ENCODE measurements around the gene XPA.
"Not testable (repeated sequence)": the region's sequence is repeated elsewhere in the genome, so short reads cannot be mapped to it uniquely, and the experiment has no call there.

XPA gene

DNA sequence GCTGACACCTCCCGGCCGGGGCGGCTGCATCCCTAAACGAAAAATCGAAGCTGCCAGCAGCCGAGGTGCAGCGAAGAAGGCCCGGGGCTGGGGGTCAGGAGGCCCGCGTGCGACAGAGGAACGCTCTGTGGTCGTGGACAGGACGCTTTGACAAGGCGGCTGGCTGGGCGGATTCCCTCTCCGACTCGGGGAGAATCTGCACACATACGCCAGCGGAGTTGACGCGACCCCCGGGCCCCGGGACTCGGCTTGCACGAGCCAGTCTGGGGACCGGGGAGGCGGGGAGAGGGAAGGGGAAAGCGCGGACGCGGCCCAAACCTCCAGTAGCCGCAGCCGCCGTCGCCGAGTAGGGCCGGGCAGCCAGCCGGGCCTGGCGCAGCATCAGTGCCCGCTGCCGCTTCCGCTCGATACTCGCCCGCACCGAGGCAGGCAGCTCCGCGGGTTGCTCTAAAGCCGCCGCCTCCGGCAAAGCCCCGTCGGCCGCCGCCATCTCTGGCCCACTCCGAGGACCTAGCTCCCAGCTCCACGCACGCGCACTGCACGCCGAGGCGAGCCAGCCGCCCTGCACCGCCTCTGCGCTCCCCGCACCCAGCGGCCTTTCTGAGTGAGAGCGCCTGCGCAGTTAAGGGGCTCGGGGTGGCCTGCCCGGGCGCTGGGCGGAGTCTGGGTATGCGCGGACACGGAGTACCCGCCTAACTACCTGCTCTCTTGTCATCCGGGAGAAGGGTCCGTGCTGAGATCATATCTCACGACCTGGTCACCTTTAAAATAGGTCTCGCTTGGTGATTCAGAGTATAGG, at the start of gene XPA:
TSS of gene XPA (minus strand) at position 538 of the 799 bp plus-strand sequence. CDS start at position 490, 48 bp downstream.
- DNase-seq (ENCODE audit: low read depth in 2 of 2, low spot score in 1 of 2) = peak; percentile 92 to 96

DNA sequence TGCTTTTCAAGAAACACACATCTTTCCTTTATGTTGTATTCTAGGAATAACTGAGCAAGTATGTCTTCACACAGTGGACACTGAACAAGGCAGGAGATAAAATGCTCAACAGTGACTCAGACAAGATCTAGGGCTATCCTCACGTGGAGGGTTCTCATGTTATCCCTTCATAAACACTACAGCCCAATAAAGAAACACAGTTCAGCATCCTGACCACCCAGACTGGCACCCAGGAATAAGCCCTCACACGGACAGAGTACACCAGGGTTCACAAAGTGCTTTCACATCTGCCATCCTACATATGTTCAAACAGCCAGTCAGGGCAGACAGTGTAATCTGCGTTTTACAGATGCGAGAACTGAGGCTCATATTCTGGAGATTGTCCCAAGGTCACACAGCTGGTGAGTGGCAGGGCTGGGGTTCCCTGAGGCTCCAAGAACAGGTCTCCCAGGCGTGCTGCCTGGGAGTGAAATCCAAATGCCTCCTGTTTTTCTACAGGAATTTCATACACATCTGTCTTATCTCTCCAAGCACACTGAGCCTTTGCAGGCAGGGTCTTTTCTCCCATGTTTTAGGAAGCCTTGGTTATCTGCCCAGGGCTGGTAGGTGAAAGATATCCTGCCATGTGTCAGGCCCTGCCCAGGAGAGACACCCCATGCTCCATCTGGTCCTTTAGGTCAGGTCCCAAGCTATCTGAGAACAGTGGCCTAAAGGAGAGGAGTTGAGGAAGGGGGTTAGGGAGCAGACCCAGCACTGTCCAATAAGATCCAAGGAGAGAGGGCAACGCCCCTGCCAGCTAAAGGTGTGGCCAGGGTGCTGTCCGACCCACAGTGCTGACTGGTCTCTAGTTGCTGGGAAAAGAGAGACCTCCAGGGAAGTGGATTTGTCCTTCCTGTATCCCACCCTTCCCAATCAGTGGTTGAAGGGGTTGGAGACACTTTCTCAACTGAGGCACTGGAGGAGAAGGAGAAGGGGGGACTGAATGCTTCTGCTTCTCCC, 47.9 kb upstream of the XPA start:
- no peak for DNase-seq (ENCODE audit: low read depth in 2 of 2, low spot score in 1 of 2)

DNA sequence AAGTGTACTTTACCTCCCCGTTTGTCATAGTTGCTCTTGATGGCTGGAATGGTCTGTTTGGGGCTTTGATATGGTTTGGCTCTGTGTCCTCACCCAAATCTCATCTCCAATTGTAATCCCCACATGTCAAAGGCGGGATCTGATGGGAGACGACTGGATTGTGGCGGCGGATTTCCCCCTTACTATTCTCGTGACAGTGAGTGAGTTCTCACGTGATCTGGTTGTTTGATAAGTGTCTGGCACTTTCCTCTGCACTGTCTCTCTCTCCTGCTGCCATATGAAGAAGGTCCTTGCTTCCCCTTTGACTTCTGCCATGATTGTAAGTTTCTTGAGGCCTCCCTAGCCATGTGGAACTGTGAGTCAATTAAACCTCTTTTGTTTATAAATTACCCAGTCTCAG, 46.9 kb upstream of the XPA start:
- DNase-seq (ENCODE audit: low read depth in 2 of 2, low spot score in 1 of 2) = not testable (repeated sequence)

DNA sequence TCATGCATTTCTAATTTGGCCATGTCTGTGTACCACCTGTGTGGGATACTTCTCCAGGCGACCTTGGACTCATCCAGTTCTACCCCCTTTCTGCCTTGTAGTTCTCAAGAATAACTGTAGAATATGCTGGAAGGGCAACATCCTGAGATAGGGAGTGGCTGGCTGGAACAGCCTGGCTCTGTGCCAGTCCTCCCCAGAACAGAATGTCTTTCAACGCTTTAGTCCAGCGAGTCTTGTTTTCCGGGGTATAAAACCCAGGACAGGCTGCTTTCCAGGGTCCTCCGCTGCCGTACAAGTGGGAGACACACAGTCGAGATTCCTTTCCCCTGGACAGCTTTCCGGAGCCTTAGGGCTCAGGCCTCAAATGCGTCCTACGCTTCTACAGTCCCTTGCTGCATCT, 45.4 kb upstream of the XPA start:
- no peak for DNase-seq (ENCODE audit: low read depth in 2 of 2, low spot score in 1 of 2)

DNA sequence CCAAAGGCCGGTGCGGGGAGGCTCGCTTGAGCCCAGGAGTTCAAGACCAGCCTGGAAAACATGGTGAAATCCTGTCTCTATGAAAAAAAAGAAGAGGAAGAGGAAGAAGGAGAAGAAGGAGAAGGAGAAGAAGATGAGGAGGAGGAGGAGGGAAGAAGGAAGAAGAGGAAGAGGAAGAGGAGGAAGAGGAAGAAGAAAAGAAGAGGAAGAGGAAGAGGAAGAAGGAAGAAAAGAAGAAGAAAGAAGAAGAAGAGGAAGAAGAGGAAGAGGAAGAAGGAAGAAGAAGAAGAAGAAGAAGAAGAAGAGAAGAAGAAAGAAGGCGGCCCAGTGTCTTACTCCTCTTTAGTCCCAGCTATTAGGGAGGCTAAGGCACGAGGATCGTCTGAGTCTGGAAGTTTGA, 44.8 kb upstream of the XPA start:
- no peak for DNase-seq (ENCODE audit: low read depth in 2 of 2, low spot score in 1 of 2)

DNA sequence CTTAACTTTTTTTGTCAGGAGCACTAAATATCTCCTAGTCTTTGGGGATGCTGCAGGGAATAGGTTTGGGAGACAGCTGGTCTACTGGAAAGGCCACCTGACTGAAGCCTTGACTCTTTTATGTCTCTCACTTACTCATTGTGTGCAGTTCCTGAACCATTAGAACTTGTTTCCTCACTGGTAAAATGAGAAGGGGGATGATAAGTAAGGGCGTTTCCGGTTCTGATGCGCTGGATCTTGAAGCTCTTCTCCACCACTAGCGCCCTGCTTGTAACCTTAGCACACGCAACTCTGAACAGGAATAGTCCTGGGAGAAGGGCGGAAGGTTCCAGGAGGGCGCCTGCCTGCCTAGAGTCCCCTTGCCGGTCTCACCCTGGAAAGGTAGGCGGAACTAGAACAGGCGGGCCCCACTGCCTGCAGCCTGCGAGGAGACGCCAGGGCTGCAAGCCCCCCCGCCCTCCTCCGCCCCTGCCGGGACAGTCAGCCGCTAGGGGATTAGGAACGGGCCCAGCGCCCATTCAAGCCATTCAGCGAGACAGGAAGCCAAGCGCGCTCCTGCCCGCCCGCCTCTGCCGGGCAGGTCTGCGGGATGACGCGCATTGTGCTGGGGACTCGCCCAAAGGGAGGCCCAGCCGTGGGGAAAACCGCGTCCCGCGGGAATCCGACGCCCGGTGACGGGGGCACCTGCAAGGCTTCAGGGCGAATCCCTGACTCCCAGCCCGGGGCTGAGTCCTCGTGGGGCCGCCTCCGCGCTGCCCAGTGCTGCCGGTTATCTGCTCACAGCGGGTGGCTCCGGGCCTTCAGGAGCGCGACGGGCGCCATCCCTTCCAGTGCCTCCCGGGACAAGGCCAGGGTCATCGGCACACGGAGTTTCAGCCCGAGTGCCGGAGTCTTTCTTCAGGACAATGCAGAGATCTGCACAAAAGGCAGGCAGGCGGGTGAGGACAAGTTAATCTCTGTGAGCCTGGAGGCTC, 44.0 kb upstream of the XPA start:
- no peak for DNase-seq (ENCODE audit: low read depth in 2 of 2, low spot score in 1 of 2)

DNA sequence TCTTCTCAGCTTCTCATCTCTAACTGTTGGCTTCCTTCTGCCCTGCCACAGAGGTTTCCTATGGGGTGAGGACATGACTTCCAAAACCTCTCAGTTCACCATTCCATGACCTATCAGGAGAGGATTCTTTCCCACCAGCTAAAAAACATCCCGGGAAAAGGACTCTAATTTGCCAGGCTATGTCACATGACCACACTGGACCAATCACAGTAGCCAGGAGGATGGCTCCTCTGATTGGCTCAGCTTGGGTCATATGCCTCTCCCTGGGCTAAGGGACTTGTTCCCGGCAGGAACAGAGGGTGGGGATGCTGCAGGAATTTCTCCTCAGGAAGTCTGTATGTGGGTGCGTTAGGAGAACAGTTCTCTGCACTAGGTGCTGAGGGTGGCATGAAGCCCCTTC, 40.3 kb upstream of the XPA start:
- no peak for DNase-seq (ENCODE audit: low read depth in 2 of 2, low spot score in 1 of 2)

DNA sequence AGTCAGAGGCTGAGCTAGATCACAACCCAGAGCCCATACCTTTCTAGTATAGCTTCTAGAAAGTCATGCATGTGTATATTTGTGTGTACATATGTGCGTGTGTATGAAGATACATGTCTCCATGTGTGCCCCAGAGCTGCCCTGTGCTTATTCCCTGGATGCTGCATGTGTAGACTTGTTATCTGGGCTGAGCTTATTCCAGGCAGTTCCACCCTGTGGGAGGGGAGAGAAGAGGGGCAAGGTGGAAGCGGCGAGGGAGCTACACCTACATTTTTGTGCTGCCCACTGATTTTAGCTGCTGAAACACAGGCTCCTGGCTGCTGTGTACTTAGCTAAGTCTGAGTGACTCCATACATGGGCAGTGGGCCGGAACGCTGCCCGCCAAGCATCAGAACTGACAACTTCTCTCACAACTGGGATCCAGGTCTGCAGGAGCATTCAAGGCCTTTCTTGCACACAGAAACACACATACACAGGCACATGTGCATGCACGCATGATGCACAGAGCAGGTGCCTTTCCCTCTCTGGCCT, 38.0 kb upstream of the XPA start:
- DNase-seq (ENCODE audit: low read depth in 2 of 2, low spot score in 1 of 2) = no peak

DNA sequence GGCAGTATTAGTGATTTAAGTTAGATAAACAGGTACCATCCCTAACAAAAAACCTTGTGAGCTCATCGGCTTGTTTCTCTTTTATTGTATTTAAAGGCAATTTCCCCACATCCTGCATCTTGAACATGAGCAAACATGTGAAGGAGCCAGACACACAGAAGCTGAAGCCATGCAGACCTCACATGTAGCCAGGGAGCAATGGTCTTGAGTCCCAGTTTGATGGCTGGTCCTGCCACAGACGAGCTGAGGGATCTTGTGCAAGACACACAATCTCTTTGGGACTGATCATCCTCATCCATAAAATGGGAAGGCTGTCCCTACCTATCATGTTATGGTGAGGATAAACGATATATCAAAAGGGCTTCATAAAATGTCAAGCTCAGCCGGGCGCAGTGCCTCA, 29.6 kb upstream of the XPA start:
- no peak for DNase-seq (ENCODE audit: low read depth in 2 of 2, low spot score in 1 of 2)

DNA sequence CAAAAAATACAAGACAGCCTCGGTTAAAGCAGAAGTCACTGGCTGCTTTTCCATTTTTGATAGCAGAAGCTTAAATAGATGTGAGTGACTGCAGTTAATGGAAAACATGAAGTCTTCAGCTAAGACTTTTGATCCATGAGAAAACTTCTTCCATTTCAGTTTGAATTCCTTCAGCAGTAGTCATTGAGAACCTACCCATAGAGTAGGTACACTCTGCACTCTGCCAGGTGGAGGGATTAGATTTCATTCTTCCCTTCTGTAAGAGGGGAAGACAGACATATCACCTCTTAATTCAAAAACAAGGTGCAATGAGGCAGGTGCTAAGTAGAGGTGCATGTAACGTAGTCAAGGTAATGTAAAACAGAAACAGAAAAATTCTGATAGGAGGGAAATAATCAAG, 26.7 kb upstream of the XPA start:
- DNase-seq (ENCODE audit: low read depth in 2 of 2, low spot score in 1 of 2) = no peak

DNA sequence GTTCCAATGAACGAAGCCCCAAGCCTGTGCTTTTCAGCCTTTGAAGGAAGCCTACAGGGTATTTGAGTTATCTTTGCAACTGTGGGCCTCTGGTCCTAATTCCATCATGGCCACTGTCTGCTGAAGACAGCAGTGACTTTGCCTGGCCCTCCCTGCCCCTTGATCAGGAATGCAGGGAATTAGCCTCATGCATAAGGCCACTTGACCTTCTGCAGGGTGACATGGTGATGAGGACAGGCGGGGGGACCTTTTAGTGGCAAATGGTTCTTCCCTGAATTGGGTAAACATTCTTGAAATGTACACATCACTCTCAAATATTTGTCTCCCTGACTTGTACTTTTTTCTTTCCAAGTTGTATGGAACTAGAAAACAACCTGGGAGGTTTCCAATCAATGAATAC, 25.2 kb upstream of the XPA start:
- DNase-seq (ENCODE audit: low read depth in 2 of 2, low spot score in 1 of 2) = no peak

DNA sequence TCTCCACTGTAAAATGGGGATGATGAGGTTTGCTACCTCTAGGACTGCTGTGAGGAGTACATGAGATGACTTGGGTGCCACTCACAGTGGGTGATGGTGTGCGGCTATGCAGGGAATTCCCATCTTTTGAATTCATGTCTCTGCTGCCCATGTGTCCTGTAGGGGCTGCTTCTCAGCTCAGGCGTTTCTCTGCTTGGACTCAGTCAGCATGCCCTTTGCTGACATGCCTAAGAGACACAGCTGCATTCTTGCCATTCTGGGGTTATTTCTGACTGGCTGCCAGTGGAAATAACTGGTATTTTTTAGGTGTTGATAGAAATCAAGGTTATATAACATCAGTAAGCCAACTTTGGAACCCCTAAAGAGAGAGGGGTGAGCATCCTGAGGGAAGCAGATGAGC, 24.3 kb upstream of the XPA start:
- DNase-seq (ENCODE audit: low read depth in 2 of 2, low spot score in 1 of 2) = no peak

DNA sequence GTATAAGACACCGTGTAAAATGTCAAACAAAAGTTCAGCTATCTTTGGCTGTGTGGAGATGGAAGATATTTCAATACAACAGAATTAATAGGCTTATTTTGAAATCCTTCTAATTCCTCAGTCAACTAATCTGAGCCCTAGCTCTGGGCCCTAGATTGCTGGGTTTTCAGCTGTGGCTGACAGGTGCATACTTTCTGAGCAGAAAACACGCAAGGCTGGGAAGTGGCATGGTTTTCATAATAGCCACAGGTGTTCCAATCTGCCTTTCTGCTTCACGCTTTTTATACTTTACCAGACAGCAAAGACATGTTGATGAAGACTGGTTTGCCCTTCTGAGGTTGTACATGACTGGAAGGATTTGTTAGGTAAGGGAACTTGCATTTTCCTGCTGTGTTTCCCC, 20.7 kb upstream of the XPA start:
- no peak for DNase-seq (ENCODE audit: low read depth in 2 of 2, low spot score in 1 of 2)

DNA sequence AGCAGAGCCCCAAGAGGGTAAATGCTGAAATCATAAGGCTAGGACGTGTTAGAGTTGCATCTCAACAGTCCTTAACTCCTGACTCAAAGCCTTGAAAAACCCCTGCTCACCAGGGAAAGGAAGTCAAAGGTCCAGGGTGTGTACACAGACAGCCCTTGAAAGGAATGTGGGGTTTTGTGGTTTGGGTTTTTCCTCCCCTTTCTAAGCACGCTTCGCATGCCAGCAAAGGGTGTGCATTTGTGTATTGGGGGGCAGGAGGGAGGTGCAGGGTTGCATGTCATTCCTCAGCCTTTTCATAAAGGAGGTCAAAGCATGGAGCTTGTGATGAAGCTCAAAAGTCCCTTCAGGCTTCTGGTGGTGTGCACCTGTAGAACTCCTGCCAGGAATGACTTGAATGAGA, 17.3 kb upstream of the XPA start:
- DNase-seq (ENCODE audit: low read depth in 2 of 2, low spot score in 1 of 2) = no peak

DNA sequence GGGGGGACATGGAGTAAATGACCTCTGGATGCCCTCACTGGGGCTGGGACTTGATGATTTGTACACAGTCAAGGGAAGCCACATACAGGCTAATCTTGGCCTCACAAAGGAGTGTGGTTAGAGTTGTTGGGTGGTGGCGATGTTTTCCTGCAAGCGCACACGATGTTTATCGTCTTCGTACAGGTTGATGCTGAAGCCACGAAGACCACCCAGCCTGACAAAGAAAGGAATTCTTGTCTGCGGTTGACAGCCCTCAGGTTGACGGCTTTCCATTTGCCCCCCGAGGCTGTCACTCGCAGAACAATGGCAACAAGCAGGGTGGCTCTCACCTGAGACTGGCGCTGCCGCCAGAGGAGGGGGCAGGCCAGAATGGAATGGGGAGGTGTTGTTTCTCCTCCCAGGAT, 14.1 kb upstream of the XPA start:
- DNase-seq (ENCODE audit: low read depth in 2 of 2, low spot score in 1 of 2) = no peak

DNA sequence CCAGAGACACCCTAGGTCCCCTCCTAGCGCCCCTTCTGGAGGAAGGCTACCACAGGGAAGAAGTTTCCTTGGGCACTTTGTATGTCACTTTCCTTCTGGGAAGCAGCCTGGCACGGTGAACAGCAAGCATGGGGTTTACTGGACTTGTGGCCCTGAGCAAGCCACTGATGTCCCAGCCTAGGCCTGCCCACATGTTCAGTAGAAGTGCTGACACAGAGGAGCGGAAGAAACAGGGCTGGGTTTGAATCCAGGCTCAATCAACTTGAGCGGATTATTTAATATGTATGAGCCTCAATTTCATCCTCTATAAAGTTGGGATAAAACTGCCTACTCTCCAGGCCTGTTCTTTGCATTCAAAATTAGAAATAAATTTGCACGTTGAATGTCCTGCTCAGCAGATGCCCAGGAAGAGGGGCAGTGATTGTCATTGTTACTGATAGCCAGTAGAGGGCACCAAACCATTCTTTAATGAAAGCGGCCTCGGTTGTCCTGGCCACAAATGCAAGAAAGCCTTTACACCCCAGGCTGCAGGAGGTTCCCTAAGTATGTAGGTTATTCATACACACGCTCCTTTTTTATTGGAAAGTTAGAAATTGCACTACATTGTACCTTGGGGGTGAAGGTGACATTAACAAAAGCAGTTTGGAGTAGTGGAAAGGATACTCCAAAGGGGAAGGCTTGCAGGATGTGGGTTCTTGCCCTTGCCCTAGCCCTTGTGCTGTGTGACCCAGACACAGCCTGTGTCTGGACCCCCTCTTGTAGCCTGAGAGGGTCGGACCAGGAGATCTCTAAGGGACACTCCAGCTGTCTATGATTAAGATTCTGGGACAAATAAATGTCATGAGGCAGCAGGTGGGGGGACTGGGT, 13.4 kb upstream of the XPA start:
- no peak for DNase-seq (ENCODE audit: low read depth in 2 of 2, low spot score in 1 of 2)

DNA sequence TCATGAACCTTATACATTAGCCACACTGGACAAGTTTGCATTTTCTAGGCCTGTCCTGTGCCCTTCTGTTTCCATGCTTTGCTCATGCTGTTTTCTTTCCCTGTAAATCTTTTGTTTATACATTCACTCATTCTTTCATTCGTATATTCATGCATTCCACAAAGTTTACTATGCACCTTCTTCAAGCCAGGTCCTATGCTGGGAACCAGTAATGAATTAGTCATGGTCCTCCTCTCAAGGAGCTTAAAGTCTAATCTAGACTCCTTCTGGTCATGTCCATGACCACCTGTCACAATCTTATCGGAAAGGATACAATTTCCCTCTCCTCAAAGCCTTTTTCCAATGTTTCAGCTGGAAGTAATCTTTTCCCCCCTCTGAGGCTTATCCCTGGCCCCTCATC, 9.1 kb upstream of the XPA start:
- DNase-seq (ENCODE audit: low read depth in 2 of 2, low spot score in 1 of 2) = no peak

DNA sequence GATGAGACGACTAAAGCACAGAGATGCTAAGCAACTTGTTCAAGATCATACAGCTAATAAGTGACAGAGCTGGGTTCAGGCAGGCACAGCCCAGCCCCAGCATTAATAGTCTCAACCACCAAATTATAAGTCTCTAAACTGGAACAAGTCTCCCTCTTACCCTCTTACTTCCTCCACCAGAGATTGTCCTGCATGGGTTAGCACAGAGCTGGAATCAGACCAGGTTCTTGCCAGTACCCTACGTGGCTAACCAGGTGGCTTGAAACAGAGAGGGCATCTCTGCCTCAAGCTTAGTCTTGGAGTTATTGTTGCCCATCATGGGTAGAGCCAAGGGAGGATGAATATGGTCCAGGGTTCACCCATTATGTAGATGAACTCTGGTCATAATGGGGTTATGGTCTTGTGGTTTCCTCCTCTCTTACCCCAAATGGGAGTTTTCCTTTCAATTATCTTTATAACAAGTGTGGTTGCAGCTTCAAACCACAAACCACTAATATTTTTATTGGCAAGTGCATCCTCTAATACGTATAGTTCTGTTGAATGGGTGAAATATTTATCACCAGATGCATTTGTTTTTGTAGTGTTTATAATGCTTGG, 8.3 kb upstream of the XPA start:
- no peak for DNase-seq (ENCODE audit: low read depth in 2 of 2, low spot score in 1 of 2)

DNA sequence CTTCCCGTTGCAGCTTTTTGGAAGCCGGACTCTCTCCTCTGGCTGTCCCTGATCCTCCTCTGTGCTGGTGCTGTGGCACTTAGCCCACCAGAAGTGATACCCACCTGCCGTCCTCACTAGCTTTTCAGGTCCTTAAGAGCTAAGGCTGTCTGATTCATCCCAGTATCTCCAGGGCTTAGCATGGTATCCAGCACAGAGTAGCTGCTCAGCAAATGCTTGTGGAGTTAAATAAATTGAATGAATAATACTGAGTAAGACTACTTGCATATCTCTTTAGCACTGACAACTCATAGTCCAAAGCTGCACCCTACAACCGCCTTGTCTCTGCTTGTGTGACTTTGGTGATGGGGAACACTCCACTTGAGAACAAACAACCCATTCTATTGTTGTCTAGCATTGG, 7.7 kb upstream of the XPA start:
- no peak for DNase-seq (ENCODE audit: low read depth in 2 of 2, low spot score in 1 of 2)

DNA sequence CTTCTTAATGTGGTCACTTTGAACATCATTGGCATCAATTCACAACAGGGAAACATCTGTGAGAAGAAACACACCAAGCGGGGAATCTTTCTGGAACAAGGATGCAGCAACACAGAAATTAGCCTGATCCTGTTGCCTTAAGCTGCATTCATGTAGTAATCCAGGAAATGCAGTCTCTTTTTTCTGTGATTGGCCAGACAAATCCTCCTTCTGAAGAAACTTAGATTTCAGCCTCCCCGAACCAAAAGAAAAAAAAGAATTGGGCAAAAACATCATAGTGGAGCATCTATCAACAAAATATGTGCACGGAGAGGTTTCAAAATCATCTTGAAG, 7.2 kb upstream of the XPA start:
- DNase-seq (ENCODE audit: low read depth in 2 of 2, low spot score in 1 of 2) = no peak
